HG02973 (cell line): ENCODE data around the gene ANO3.
"Not testable (repeated sequence)": the region's sequence is repeated elsewhere in the genome, so short reads cannot be mapped to it uniquely, and the experiment has no call there.

ENCODE experiments used
- ATAC-seq: cut with Tn5 transposase; IDR thresholded peaks from one replicate; pipeline ENCODE4 v1.9.1; 2021; ENCODE audit warnings: moderate library complexity; ENCODE audit not compliant: unreplicated experiment

ANO3 gene

DNA sequence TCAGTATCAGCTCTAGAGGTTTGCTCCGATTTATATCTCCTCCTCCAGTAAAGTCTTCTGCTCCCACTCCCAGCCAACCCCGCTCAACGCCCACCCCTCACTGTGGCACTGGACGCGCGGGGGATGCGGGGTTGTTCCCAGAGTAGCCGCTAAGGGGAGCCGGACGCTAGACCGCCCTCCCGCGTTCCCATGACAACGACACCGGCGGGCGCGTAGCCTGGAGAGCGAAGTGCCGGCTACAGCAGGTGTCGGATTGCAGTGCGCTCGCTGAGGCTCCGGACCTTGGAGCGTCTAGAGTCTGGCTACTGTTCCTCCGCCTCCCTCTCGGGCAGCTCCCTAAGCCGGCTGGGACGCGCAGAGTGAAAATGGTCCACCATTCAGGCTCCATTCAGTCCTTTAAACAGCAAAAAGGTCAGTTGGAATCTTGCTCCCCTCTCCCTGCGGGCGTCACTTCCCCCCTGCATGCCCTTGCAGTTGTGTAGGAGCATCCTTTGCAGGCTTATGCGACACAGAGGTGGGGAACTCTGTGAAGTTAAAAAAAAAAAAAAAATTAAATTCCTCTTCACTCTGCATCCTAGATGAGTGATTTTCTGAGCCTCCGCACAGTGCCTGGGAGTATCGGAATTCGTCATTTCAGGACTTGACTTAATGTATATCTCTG lies at the start of gene ANO3:
Gene ANO3, plus strand, starts transcription at position 220 of the 661 bp plus-strand sequence. Its CDS starts 146 bp downstream, at position 366.
- peak; percentile 85 for ATAC-seq

DNA sequence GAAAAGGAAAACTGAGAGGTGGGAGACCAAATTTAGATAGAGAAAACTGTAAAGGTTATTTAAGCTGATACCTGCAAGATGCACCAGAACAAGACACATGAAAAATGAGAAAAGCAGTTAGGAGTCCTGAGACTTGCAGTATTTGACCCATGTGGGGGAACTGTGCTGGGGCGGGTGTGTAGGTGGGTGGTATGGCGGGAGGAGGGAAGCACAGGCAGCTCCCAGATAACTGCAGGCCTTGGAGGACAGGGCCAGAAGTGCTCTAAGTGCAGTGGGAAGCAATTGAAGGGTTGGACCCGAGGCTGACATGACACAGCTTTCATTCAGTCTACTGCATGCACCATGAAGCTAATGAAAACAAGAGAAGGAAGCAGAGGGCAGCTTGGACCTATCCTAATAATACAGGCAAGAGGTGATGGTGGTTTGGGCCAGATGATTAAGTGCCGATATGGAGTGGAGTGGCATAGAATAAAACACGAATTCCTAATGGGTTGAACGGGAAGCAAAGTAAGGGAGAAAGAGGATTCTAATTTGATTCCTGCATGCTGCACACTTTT lies 48.0 kb upstream of the ANO3 start:
- no peak for ATAC-seq

DNA sequence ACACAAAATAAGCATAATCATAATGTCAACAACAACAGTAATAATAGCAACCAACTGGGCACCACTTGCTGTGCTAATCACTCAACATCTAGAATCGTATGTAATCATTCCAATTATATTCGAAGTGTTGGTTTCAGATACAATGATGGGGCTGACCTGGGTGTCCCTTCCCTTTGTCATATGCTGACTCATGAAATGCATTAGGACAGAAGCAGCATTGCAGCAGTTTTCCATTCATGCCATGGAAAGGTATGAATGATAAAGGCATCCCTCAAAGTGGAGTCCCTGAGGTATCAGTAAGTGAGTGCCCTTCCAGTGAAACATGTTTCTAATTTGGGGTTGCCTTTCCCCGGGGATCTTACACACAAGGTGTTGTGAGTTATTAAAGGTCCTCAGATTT lies 46.3 kb upstream of the ANO3 start:
- ATAC-seq = no peak

DNA sequence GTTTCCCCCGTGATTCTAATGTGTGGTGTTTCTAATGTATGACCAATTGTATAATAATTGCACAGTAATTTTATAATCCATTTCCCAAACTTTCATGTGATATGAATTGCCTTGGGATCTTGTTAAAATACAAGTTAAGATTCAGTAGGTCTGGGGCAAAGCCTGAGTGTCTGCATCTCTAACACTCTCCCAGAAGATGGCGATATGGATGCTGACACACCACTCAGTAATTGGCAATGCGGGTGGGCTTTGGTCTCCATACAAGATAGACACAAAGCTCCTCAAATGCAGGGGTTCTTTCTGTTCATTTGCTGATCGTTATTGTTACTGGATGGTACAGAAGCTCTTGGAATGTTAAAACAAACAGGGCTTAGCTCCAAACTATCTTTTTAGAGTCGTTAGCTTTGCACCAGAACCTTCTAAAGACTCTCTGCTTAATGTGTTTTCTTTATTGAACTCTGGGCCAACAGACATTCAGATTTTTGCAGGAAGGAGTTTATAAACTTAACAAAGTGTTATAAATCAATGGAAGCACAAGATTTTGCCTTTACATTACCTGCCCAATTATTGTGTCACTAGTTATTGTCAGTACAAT lies 45.4 kb upstream of the ANO3 start:
- ATAC-seq = peak; percentile 80

DNA sequence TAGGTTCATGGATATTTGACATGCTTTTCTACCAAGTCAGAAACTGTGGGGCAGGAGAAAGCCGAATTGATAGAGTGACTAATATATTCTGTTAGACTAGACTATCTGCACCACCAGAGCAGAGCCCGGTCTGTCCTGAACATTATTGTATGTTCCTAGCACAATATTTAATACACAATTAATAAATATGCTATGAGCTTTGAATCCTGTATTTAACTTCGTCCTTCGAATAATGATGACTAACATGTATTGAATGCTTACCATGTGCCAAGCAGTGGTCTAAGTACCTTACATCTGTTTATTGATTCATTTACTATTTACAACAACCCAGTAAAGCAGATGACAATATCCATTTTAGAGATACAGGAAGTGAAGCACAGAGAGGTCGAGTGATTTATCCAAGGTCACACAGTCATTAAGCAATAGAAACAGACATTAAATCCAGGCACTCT lies 44.8 kb upstream of the ANO3 start:
- ATAC-seq = no peak

DNA sequence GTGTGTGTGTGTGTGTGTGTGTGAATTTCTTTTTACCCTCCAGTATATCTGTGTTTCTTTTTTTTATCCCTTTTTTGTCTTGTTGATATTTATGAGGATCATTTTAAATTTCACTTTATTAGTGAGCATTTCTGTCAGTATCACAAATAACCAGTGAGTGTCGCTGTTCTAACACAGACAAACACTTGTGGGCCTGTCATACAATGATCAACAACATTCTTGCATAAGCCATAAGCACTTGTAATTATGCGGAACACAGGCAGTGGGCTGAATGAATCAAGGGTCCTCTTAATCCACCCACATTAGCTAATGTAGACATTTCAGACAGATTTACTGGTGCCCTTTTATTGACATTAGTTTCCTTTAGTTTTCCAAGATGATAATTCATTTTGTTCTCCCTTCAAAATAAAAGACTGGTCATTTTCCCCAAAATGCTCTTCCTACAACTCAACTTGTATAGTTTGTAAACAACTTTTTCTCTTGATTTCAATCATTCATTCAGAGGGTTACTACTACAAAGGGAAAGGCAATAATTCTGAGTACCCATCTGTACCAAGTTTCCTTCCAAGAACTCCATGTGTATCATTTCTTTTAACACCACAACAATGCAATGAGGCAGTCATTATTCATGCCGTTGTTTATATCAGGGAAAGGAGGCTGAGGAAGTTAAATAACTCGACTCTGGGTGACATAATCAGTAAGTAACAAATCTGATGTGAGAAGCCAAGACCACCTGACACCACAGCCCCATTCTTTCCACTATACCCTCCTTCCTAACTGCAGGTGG lies 34.5 kb upstream of the ANO3 start:
- ATAC-seq = peak; percentile 92

DNA sequence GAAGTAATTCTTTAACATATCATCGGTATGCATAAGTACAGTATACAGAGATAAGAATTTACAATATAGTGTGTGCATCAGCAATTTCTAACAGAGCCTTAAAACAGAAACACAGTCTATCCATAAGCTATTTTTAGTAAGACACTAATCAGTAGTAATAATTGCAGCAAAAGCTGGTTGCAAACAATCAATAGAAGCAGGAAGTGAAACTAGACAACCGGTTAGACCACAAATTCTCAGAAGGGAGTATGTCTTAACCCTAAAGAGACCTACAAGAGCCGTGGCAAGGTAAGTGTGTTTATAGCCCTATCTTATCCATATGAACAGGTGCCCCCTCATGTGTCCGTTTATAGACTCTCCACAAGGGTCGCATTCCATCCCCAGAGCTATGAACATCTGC lies 15.6 kb upstream of the ANO3 start:
- not testable (repeated sequence) for ATAC-seq

DNA sequence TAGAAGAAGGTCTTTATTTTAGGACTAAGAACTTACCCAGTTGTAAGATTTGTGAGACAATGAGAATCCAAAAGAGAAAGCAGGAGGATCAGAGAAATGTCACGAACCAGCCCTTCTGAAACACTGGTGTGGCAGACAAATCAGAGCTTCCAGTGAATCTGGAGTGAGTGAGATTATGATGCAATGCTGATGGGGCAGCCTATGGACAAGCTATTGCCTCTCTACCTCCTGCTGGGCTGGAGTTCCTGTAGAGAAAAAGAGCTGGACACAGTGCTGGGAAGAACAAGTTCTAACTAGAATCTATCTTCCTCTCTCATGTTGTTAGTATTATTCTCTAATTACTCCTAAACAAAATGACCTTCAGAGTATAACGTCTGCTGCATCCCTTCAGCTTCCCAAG lies 12.0 kb upstream of the ANO3 start:
- no peak for ATAC-seq

DNA sequence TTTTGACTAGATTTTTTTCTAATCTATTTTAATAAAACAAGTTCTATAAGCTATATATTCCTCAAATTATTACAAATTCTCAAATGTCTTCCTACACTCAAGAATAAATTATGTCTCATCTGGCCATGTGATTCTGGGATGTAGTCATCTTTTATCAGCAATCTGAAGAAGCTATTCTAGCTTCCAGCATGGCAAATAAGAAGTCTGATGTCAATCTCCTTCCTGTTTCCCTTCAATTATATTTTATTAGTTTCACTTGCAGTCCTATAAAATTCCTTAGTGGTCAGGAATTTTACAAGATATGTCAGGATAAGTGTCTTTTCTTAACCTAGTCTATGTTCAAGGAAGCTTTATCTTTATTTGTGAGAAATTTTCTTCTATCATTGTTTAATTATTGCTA lies 10.4 kb upstream of the ANO3 start:
- ATAC-seq = no peak

DNA sequence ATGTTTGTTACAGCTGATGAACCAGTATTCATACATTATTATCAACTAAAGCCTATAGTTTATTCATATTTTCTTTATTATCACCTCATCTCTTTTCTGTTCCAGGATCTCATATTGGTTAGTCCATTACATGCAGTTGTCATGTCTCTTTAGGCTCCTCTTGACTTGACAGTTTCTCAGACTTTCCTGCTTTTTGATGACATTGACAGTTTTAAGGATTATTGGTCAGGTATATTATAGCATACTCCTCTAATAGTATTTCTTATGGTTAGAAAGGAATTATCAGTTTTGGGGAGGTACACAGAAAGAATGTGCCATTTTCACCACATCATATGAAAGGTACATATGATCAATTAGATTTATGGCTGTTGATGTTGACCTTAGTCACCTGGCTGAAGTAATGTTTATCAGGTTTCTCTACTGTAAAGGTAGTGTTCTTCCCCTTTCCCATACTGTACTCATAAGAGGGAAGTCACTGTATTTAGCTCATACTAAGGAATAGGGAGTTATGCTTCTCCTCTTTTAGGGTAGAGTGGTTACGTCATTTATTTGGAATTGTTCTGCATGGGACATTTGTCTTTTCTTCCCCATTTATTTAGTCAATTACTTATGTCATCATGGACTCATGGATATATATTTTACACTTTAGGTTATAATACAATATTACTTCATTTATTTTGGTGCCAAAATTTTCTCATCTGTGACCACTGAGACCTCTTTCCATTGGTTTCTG lies 9.4 kb upstream of the ANO3 start:
- no peak for ATAC-seq

DNA sequence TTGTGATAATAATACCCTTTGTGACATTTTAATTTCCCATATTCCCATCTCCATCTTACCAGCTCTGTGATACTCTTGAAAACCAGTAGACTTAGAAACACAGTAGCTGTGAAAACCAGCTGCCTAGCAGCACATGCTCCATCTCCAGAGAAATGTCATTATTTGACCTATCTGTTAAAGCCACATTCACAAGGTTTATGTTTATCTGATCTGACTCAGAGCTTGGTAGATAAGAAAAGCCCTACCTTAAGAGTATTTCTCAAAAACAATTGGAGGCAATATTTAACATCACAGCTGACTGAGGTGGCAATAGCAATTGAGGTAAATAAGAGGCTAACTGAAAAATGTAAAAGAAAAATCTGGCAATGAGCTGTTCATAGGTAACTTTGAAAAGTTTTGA lies 8.1 kb upstream of the ANO3 start:
- ATAC-seq = no peak

DNA sequence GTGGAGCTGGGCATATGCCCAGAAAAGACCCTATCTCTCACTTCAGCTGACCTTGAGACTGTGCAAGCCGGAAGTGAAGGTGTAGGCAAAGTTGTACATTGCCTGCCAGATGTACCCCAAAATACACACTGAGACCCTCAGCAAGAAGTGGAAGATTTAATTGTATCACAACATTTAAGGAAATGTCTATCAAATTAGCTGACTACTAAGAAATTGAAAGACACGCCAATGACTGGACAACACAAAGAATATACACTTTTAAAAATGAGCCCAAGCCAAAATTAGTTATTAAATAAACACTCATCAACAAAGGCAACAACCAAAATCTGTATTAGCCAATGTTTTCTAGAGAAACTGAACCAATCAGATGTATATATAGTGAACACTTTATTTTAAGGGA lies 7.7 kb upstream of the ANO3 start:
- ATAC-seq = no peak

DNA sequence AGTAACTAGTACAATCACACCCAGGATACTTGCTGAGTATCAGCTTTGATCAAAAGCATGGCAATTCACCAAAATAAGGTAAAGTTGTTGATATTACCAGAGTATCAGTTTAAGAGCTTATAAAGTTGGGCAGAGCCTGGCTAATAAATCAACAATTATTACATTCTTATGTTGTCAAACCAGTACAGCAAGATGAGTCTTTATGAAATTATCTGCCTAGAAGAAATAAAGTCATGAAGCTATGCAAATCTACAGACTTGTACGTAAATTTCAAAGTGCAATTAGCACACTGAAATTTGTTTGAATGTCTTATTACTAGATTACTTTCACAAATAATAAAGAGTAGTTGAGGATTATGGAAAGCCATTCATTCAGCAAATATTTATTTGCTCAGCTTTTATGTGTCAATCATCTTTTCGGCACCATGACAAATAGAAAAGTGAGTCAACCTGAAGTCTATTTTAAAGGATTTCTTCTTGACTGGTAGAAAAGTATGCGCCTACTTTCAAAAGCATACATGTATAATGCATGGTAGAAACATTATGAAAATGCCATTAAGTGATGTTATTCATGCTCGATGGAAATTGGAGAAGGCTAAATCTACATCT lies 5.0 kb upstream of the ANO3 start:
- ATAC-seq = no peak

DNA sequence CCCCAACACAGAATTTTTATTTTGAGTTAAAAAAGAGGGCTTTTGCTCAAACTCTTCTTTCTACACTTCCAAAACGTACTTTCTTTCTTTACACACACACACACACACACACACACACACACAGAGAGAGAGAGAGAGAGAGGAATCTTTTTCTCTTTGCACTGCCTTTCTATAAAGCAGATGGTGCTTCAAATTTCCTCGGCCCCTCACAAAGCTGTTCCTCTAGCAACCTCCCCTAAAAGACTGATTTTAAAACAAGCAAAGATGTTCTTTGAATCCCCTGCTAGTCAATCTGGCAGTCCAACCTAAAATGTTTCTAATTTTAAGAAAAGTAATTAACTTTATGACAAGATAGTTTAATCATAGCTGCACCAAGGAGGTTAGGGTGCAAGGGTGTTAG lies 2.7 kb upstream of the ANO3 start:
- ATAC-seq = no peak

DNA sequence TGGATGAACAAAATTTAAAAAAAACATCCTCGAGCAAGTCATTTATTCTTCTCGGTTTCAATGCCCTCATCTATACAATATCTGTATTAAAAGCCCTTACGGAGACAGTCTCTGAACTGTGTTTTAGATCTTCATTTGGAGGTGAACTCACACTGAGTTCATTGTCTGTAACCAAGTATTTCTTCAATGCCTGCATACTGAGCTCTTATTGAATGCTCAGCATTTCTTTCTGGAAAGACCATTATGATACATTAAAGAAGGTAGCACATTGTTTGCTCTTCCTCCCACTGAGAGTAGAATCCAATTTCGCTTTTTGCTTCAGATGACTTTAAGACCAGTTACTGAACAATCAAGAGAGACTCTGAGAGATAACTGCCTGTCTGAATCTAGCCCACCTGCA lies 1.7 kb upstream of the ANO3 start:
- no peak for ATAC-seq

DNA sequence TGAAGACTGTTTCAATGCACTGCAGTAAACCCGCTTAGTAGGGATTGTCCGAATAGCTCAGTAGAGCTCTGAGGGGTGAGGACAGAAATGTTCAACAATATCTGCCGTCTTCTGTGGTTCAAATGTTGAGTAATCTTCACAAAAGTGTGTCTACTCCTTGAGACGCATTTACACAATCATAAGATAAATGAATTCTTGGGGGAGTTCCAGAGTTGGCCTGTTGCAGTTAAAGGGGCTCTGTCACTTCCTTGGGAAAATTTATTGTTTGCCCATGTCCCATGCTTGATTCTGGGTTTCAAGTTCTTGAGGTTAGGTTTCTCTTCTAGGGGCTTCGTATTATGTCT lies 614 bp downstream of the ANO3 start:
- ATAC-seq = no peak

DNA sequence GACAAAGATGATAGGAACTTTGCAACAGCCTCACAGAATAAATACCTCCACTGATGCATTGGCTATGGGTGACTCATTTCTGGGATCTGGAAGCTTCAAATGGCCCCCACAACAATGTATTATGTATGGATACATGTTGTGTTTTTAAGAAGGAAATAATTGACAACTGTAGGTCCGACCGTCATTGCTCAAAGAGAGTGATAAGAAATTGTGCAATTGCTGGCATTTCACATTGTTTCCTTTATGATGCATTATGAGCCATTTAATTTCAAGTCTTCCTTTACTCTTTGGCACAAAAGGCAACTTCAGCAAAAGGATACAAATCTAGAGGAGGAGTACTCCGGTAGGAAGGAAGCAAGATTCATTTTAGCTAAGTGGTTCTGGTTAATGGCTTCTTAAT lies 2.0 kb downstream of the ANO3 start:
- ATAC-seq = no peak

DNA sequence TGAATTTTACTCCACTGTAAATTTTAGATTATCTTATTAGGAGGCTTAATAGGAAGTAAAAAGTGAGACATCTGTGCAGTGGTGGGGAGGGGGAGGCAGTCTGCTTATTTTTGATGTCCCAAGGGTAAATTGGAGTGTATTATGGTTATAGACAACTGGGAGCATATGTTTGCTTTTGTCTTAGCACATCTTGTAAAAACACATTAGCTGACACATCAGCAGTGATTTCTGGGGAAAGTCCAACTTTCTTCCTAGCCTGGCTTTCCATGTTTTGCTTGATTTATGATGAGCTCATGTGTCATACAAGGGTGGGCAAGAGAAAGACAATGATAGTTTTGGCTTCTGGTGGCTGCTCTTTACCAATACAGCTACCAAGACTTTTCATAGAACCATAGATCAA lies 4.0 kb downstream of the ANO3 start:
- no peak for ATAC-seq

DNA sequence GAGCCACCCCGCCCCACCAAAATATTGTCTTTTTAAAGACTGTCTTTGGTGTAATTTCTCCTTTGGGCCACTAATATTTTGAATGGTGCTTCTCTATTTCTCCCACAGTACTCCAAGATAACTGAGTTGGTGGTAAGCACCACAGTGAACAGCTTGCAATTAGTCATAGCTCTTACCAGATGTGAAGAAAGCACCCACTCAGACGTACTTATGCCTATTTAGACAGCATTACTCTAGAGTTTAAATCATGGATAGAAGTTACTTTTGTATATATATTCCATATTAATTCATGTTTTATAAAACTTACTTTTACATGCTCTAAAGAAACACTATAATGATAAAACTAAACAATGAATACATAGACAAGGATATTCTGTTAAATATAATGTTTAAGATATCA lies 12.7 kb downstream of the ANO3 start:
- ATAC-seq = no peak

DNA sequence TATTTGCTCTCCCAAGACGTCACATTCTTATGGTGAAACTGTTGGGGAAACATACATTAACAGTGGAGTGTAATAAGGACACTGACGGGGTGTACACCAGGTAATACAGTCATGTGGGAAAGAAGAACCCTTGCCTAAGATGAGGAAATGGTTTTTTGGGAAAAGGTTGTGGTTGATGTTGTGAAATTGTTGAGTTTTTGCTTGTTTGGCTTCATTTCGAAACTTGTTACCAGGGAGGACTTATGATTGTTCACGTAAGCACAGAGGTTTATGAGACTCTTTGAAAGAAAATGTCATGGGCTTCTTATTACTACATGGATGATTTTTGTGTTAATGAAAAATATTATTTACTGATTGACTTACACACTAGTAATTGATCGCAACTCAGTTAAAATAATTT lies 16.8 kb downstream of the ANO3 start:
- ATAC-seq = no peak

DNA sequence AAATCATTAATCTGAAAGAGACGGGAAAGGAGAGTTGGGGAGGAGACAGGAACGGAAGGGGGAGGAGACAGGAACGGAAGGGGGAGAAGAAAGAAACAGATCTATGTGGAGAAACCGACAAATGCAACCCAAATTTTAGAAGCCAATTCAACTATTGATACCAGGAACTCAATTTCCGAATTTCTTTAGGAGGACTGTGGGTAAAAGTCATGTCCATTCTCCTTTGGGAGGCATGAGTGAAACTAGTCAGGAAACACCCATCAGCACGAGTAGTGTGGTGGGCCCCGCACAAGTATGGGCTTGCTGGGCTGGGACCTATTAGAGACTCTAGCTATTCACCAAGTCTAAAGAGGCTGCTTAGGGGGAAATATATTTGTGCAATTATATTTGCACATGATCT lies 18.1 kb downstream of the ANO3 start:
- ATAC-seq = no peak
